Suprapubic skin (tissue), 4 donors: ENCODE results near the gene NDFIP1.

Experiments used
- CTCF ChIP-seq, 2 donors: fragments of 200-600 bp in 1 of 2; fragments of 450-650 bp in 1 of 2; sonication (generic) in 1 of 2; IDR thresholded peaks; one replicate each; pipeline ENCODE4 v1.5.1; 2016 to 2019; ENCODE audit warnings: antibody characterized with exemption in 2 of 2, mild to moderate bottlenecking in 1 of 2, moderate library complexity in 1 of 2
- POLR2A ChIP-seq, 2 donors: fragments of 450-650 bp; IDR thresholded peaks; one replicate each; pipeline ENCODE4 v1.6.1; 2017; ENCODE audit warnings: antibody characterized with exemption in 2 of 2, mild to moderate bottlenecking in 2 of 2, moderate library complexity in 2 of 2
- POLR2AphosphoS5 ChIP-seq, 3 donors: sonication (generic); formaldehyde crosslinking; IDR thresholded peaks; one replicate each; pipeline ENCODE4 v1.6.1; 2017; ENCODE audit warnings: antibody characterized with exemption in 3 of 3

GRCh38 chr5:142170254-142170953, 61.8 kb downstream of the NDFIP1 start:
- TF ChIP-seq CTCF (IDR thresholded peaks at IDR 0.05) (no peak), POLR2A (IDR thresholded peaks at IDR 0.05) (no peak), POLR2AphosphoS5 (IDR thresholded peaks at IDR 0.05) (no peak)
